ENCODE results near the gene DMTF1. TPM values are rescaled to one million over a fixed set of nuclear protein-coding genes. Genes with fewer than 3 reads are reported as not detected.

DMTF1 gene
- total RNA-seq, 1 experiment from 2014 or later = 56.3 TPM

DNA sequence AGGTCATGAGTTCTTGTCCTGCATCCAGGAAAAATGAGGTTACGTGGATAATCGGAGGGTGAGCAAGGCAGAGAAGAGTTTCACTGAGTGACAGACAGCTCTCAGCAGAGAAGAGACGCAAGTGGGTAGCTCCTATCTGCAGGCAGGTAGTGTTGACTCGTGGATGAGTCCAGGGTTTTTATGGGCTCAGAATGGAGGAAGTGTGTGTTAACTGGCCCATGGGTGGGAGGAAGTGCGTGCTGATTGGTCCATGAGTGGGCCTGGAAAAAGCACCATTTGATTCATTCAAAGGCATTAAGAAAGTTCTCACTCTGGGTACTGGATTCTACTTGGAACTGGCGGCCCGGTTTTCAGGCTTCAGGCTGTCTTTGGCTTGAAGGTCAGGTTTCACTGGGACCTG, 4.8 kb upstream of the DMTF1 start:
- POLR2A ChIA-PET = no interaction called here
- H3K4me2 ChIP-seq (ENCODE audit: low read length) = no peak overlapping the region
- intact Hi-C loops (cut with micrococcal nuclease) = no loop called here
- ATAC-seq = no peak
- H3K36me3 ChIP-seq (ENCODE audit: control insufficient read depth in 1 of 2, insufficient read depth in 2 of 2, low read length in 2 of 2) = no peaks in the 10 kb centered on the region
- H3K27ac ChIP-seq (ENCODE audit: low read depth, low read length) = no peak overlapping the region
- no peaks in the 10 kb centered on the region for H3K79me2 ChIP-seq (ENCODE audit: insufficient read depth, low read length)
- H3K4me1 ChIP-seq (ENCODE audit: control insufficient read depth in 1 of 2, insufficient read depth in 2 of 2, low read length in 2 of 2) = peaks cover 4 to 7% of the 10 kb centered on the region in 2 experiments; a peak in 3 of 4 replicates
- H3K27me3 ChIP-seq (ENCODE audit: insufficient read depth, low read length) = no peaks in the 10 kb centered on the region
- no peak overlapping the region for H3K4me3 ChIP-seq (replicated peaks in 1 of 2; ENCODE audit: low read depth in 1 of 2, low read length in 2 of 2)
- RAD21 ChIA-PET (ENCODE audit: low non-redundant PET in 1 of 2, low total read pairs in 2 of 2, uncharacterized antibody in 2 of 2, unreplicated experiment in 2 of 2) = no interaction called here
- no TSS peak for BruUV-seq (replicated peaks)
- no peaks in the 10 kb centered on the region for H3K9me3 ChIP-seq (ENCODE audit: control insufficient read depth in 1 of 2, insufficient read depth in 1 of 2, low read depth in 1 of 2, low read length in 2 of 2)
- no peaks in the 10 kb centered on the region for H4K20me1 ChIP-seq (ENCODE audit: insufficient read depth)
- no peak for DNase-seq (ENCODE audit: low read depth, low spot score)
- no peak overlapping the region for H2AFZ ChIP-seq (ENCODE audit: low read depth, low read length, poor library complexity, severe bottlenecking)
- TF ChIP-seq EZH2 (IDR thresholded peaks at IDR 0.05) = no peak
- TF ChIP-seq, protein P1, sequence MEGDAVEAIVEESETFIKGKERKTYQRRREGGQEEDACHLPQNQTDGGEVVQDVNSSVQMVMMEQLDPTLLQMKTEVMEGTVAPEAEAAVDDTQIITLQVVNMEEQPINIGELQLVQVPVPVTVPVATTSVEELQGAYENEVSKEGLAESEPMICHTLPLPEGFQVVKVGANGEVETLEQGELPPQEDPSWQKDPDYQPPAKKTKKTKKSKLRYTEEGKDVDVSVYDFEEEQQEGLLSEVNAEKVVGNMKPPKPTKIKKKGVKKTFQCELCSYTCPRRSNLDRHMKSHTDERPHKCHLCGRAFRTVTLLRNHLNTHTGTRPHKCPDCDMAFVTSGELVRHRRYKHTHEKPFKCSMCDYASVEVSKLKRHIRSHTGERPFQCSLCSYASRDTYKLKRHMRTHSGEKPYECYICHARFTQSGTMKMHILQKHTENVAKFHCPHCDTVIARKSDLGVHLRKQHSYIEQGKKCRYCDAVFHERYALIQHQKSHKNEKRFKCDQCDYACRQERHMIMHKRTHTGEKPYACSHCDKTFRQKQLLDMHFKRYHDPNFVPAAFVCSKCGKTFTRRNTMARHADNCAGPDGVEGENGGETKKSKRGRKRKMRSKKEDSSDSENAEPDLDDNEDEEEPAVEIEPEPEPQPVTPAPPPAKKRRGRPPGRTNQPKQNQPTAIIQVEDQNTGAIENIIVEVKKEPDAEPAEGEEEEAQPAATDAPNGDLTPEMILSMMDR (IDR thresholded peaks at IDR 0.05 in 2 of 3, conservative IDR thresholded peaks at IDR 0.05 in 1 of 3; ENCODE audit: borderline replicate concordance in 1 of 3, insufficient read depth in 1 of 3, low read depth in 2 of 3, low read length in 2 of 3) = no peak
- no peak for TF ChIP-seq JUND (IDR thresholded peaks at IDR 0.05)
- TF ChIP-seq RAD21 (IDR thresholded peaks at IDR 0.05; ENCODE audit: low read depth) = no peak
- no peak for TF ChIP-seq POLR2A (IDR thresholded peaks at IDR 0.05; ENCODE audit: borderline replicate concordance, extremely low read depth, insufficient read depth, insufficient read length)
- TF ChIP-seq SIN3A (IDR thresholded peaks at IDR 0.05; ENCODE audit: low read depth) = no peak
- no peak for TF ChIP-seq SRF (IDR thresholded peaks at IDR 0.05; ENCODE audit: low read depth)
- CTCF ChIA-PET = interaction anchor here (4.1 kb wide), 1 partner anchor 220 kb away, joined by 32 read pairs; no protein-coding TSS in a partner anchor
- no peaks in the 10 kb centered on the region for H3K9me2 ChIP-seq (ENCODE audit: insufficient read depth)
- no peak overlapping the region for H3K9ac ChIP-seq (ENCODE audit: low read length)

DNA sequence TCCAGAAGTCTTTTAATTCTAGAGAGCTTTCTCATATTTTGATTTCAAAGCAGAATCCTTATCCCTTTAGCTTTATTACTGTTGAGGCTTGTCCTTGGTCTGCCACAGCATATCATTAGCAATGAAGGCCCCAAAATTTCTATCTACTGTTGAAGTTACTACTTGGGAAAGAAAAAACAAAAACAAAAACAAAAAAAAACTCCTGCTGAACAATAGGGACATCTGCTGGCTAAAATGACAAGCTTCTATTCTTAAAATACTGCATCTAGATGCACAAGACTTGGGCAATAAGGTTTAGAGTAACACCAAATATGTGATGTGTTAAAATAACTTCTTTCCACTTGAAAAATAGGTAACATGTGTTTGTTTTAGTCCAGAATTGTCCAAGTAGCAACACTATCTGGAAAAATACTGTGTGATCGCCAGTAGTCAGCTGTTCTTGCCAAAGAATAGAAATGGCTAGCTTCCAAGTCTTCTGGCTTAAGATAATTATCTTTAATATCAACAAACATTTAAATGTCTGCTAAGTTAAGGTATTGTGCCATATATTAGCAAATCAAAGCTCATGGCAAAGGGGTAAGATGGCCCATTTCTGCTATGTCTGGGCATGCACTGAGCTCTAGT, 3.8 kb upstream of the DMTF1 start:
- no TSS peak for BruUV-seq (replicated peaks)
- H3K36me3 ChIP-seq (ENCODE audit: control insufficient read depth in 1 of 2, insufficient read depth in 2 of 2, low read length in 2 of 2) = no peaks in the 10 kb centered on the region
- no peaks in the 10 kb centered on the region for H4K20me1 ChIP-seq (ENCODE audit: insufficient read depth)
- intact Hi-C loops (cut with micrococcal nuclease) = loop anchor here (1.0 kb wide), 4 partner anchors 88 to 234 kb away; no protein-coding TSS in a partner anchor
- H3K27ac ChIP-seq (ENCODE audit: low read depth, low read length) = no peak overlapping the region
- ChIA-PET RAD21 (ENCODE audit: low non-redundant PET in 1 of 2, low total read pairs in 2 of 2, uncharacterized antibody in 2 of 2, unreplicated experiment in 2 of 2) (interaction anchor here (0.5 to 0.7 kb wide), 3 partner anchors 135 to 221 kb away, joined by 3 to 5 read pairs (median 3); no protein-coding TSS in a partner anchor), CTCF (interaction anchor here (0.7 to 4.1 kb wide), 12 partner anchors 89 to 785 kb away, joined by 3 to 32 read pairs (median 3); partner anchors contain the start of genes ADAM22 and ELAPOR2), POLR2A (interaction anchor here (0.9 kb wide), 1 partner anchor 89 kb away, joined by 3 read pairs; the partner anchor contains the start of gene ELAPOR2)
- H3K4me1 ChIP-seq (ENCODE audit: control insufficient read depth in 1 of 2, insufficient read depth in 2 of 2, low read length in 2 of 2) = peaks cover 4 to 8% of the 10 kb centered on the region in 2 experiments; a peak in 3 of 4 replicates
- no peak overlapping the region for H3K4me3 ChIP-seq (replicated peaks in 1 of 2; ENCODE audit: low read depth in 1 of 2, low read length in 2 of 2)
- no peaks in the 10 kb centered on the region for H3K27me3 ChIP-seq (ENCODE audit: insufficient read depth, low read length)
- ATAC-seq (no peak), DNase-seq (ENCODE audit: low read depth, low spot score) (peak; percentile 24)
- H3K9ac ChIP-seq (ENCODE audit: low read length) = no peak overlapping the region
- TF ChIP-seq EGR1 (IDR thresholded peaks at IDR 0.05; ENCODE audit: low read depth) (no peak), RAD21 (IDR thresholded peaks at IDR 0.05; ENCODE audit: low read depth) (peak; percentile 87)
- TF ChIP-seq, protein P1 (IDR thresholded peaks at IDR 0.05 in 2 of 3, conservative IDR thresholded peaks at IDR 0.05 in 1 of 3; ENCODE audit: borderline replicate concordance in 1 of 3, insufficient read depth in 1 of 3, low read depth in 2 of 3, low read length in 2 of 3) = peak; percentile 54 to 83 (median 74)
- H3K79me2 ChIP-seq (ENCODE audit: insufficient read depth, low read length) = peaks cover 7% of the 10 kb centered on the region
- H3K9me3 ChIP-seq (ENCODE audit: control insufficient read depth in 1 of 2, insufficient read depth in 1 of 2, low read depth in 1 of 2, low read length in 2 of 2) = no peaks in the 10 kb centered on the region
- H2AFZ ChIP-seq (ENCODE audit: low read depth, low read length, poor library complexity, severe bottlenecking) = no peak overlapping the region
- H3K4me2 ChIP-seq (ENCODE audit: low read length) = no peak overlapping the region
- H3K9me2 ChIP-seq (ENCODE audit: insufficient read depth) = no peaks in the 10 kb centered on the region
